HG02759 (cell line): ENCODE results near the gene DGKE.

Source experiments
- ATAC-seq: cut with Tn5 transposase; IDR thresholded peaks from one replicate; pipeline ENCODE4 v1.9.1; 2021; ENCODE audit warnings: mild to moderate bottlenecking, moderate library complexity; ENCODE audit not compliant: unreplicated experiment

The DGKE gene

GRCh38 chr17:56887552-56888467, 53.9 kb downstream of the DGKE start:
- no peak for ATAC-seq

GRCh38 chr17:56890390-56890789, 56.4 kb downstream of the DGKE start:
- no peak for ATAC-seq

DNA sequence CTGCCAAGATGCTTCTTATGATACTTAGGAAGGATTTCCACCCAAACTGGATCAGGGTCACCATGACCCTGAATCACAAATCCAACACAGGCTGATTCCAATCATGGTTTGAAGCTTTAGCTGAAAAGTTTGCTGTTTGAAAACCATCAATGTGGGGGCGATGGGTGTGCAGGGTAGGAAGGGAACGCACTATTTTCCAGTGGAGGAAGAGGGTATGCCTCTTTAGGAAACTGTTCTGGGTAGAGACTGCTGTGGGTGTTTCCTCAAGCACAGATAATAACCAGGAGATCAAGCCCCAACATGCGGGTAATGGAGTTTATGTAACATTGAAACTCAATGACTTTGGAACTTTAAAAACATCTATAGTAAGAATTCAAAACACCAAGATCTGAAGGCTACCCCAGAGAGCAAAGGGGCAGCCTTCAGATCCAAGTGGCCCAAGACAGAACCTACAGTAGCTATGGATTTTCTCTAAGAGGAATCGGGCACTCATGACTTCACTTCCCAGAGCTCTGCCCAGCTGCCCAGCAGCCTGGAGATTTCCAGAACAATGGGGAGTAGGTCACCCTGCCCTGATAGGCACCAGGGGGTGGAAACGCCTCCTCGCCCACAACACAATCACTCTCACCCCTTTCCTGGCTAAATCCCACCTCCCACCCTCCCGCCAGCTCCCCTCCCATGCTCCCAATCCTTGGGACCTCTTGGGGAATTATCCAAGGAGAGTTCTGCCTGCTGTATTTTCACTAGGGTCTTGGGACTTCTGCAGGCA, 57.1 kb downstream of the DGKE start:
- ATAC-seq, result no peak

DNA sequence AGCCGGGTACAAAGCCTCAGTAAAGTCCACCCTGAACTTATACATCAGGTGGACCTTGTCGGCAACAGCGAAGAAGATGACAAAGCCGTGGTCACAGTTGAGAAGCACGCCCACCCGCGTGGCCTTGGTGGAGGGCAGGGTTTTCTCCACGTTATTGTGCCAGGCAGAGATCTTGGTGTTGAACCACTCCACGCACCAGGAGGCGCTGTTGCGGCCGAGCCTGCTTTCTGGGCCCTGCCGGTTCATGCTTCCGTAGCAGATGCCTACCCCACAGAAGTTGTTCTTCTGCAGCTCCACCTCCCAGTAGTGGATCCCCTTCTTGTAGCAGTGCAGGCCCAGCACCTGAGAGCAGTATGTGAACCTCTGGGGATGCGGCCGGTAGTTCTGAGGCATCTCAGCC, 57.8 kb downstream of the DGKE start:
- ATAC-seq, result no peak

DNA sequence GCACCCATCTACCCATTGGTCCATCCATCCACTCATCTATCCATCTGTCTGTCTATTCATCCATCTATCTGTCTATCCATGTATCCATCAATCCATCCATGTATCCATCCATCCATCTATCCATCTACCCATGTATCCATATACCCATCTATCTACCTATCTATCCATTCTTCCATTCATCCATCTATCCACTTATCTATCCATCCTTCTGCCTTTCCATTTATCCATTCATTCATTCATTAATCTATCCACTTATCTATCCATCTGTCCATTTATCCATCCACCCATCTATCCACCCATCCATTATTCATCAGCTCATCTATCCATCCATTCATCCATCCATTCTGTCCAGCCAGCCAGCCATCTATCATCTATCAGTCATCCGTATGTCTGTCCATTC, 58.4 kb downstream of the DGKE start:
- no peak for ATAC-seq

DNA sequence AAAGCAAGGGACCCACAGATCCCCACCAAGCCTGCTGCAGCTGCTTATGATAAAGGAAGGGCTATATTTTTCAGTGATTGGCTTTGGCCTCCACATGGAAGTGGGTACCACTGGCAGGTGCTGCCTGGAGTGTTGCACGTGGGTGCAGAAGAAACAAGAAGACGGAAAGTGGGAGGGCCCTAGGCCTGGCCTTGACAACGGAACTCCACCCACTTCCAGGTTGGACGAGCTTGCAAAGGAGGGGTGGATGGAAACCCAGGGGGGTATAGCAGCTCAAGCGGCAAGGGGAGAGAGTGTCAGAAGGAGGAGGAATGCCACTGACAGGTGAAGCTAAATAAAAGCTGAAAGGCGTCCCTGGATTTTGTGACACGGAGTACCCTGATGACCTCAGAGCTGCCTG, 59.6 kb downstream of the DGKE start:
- ATAC-seq, result no peak

DNA sequence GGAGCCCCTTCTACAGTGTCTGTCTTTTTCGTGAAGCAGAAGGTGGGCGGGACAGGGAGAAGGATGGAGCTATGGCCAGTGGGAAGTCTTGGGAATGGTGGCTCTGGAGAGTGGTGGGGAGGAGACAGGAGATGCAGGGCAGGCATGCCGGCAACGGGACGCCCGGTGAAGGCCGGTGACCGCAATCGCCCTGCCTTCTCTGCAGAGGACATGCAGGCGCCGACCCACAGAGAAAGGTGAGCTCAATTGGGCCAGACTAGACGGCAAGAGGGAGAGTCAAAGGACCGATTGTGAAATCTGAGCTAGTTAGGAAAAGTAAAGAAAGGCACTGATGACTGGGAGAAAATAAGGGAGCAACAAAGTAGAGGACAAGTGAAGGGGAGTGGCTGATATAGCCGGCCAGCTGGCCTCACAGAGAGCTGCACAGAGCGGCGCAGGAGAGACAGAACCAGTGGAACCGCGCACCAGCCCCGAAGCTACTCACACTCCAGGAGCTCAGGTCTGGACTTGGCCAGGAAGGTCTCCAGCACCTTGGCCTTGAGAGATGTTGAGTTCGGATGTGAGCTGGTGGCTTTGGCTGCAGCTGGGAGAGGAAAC, 61.0 kb downstream of the DGKE start:
- ATAC-seq, result no peak

DNA sequence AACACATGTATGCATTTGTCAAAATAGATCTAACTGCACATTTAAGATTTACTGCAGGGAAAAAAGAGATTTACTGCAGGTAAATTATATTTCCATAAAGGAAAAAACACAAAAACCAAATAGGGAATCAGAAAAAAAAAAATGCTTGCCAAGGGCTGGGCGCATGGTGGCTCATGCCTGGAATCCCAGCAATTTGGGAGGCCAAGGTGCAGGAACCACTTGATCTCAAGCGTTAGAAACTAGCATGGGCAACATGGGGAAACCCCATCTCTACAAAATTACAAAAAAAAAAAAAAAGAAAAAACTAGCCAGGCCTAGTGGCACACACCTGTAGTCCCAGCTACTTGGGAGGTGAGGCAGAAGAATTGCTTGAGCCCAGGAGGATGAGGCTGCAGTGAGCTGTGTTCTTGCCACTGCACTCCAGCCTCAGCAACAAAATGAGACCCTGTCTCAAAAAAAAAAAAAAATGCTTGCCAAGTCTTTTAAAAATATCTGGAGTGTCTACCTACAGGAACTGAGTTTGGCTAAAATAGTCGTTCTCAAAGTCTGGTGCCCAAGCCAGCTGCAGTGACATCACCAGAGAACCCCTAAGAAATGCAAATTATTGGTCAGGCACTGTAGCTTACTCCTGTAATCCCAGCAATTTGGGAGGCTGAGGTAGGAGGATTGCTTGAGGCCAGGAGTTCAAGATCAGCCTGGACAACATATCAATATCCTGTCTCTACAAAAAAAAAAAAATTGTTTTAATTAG, 62.4 kb downstream of the DGKE start:
- no peak for ATAC-seq

DNA sequence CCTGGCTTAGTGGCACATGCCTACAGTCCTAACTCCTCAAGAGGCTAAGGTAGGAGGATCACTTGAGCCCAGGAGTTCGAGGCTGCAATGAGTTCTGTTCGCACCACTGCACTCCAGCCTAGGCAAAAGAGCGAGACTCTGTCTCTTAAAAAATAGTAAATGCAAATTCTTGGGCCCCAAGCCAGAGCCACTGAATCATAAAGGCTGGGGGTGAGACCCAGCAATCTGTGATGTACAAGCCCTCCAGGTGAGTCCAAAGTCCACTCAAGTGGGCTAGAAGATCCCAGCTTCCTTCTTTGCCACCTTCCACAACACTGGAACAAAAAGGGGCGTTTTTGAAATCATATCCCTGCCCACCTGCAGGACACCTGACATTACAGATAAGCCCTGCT, 63.0 kb downstream of the DGKE start:
- no peak for ATAC-seq

DNA sequence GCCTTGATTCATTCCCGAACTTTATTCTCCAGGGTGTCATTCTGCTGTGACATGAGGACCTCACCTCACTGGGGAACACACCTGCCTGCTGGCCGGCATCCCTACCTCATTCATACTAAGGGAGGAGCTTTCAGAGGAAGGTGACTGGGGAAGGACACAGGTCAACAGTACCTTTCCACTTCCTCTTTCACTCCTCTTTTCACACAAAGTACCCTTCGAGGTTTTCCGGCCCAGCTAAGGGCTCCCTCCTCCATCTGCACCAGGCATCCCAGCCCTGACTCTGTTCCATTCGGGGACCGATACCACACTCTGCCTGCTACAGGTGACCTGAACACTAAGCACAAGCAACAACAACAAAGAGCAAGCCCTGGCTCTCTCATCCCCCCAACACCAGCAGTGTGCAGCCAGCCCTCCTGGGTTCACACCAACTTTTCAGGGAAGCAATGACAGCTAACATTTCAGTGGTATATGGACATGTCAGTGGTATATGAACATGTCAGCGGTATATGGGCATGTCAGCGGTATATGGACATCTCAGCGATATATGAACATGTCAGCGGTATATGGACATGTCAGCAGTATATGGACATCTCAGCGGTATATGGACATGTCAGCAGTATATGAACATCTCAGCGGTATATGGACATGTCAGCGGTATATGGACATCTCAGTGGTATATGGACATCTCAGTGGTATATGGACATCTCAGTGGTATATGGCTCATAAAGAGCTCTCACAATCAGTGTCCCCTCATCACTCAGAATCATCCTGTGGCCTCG, 63.9 kb downstream of the DGKE start:
- ATAC-seq, result peak; percentile 64

DNA sequence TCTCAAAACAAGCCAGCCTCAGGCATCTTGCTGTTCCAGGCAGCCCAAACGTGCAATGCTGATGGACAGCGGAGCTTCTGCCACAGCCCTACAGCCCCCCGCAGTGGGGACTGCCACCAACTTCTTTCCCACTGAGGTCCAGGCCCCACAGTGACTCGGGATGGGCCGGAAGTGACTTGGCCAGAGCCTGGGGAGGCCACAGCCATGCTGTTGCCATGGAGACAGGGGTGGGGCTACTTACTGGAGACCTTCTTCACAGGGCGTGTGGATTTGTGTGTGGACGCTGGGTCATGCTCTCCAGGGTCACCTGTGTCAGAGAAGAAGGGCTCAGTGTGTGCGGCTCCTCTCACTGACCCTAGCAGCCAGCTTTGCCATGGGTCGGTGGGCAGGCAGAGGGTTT, 64.9 kb downstream of the DGKE start:
- ATAC-seq, result no peak

GRCh38 chr17:56899403-56899802, 65.5 kb downstream of the DGKE start:
- ATAC-seq, result no peak

GRCh38 chr17:56902348-56902747, 68.4 kb downstream of the DGKE start:
- no peak for ATAC-seq

DNA sequence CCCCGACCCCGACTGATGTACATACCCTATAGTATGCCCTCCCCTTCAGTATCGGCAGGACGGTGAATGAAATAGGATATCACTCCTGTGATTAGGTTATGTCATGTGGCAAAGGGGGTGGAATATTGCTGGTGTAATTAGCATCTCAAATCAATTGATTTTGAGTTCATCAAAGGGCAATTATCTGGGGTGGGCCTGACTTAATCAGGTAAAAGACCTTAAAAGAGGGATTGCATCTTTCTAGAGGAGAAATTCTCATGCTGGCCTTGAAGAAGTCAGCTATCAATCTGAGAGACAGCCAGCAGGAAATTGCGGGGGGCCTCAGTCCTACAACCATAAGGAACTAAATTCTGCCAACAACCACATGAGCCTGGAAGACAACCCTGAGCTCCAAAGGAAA, 69.6 kb downstream of the DGKE start:
- ATAC-seq, result no peak

DNA sequence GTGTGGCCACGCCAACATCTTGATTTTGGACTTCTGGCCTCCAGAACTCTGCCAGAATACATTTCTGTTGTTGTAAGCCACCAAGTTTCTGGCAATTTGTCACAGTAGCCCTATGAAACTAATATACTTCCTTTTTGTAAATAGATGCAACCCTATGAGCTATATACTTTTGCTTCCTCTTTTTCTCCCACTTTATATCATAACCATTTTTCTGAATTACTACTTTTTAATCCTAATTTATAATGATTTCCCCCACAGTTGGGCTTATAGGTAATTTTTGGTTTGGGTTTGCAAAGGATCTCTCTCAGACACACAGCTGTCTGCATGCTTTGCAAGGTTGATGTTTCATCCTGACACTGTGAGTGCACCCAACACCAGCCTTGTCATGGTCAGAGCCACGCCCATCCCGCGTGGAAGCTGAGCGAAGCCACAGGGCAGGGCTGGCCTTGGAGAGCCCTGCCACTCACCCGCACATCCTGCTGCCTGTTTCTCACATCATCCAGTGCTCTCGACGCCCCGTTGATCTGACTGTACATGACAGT, 74.1 kb downstream of the DGKE start:
- peak; percentile 92 for ATAC-seq

DNA sequence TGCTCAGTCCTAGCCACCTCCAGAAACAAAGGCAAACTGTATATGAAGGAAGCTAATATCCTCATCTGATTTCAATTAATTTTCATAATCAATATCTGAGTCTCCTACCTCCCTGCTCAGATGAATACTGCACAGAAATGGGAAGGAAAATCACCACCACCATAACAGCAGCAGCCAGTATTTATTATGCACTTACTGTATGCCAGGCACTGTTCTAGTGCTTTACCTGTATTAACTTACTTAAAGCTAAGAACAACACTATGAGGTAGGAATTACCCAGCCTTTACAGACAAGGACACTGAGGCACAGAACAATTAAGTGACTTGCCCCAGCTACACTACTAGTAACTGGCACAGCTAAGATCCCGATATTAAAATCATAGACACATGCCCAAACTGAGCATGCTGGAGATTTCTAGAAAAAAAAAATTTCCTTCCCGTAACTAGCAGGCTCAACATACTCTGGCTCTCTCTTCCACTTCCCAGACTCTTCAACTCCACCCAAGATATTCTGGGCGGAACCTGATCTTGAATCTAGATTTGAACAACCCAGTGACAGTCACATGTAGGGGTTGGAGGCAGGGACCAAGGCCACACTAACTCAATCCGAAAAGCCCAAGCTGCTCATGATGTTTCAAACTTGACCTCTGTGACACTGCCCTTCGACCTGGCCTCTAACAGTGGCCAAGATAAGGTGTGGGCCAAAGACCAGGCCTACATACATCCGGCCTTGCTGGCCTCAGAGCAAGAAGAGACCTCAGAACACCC, 76.0 kb downstream of the DGKE start:
- ATAC-seq, result no peak

DNA sequence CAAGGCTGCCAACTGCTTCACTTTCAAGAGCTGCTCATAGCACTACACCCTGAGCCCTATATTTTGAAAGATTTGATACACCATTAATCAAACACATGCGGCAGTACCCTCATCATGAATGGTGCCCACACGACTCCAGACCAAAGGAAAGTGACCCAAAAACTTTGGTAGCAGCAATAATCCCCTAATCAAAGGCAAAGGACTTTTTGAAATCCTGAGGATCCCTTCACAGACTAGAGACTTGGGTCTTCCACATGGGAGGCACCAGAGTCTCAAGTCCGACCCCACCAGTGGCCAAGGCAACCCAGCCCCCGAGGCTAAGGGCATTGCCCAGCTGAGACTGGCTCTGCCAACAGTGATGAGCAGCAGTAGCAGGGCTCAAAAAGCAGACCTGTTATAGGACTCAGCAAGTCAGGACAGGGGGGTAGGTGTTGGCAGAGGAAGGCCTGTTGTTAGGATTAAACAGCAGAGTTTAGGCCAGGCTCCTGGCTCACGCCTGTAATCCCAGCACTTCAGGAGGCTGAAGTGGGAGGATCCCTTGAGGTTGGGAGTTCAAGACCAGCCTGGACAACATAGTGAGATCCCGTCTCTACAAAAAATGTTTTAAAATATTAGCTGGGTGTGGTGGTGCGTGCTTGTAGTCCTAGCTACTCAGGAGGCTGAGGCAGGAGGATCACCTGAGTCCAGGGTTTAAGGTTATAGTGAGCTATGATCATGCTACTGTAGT, 76.7 kb downstream of the DGKE start:
- ATAC-seq, result no peak

DNA sequence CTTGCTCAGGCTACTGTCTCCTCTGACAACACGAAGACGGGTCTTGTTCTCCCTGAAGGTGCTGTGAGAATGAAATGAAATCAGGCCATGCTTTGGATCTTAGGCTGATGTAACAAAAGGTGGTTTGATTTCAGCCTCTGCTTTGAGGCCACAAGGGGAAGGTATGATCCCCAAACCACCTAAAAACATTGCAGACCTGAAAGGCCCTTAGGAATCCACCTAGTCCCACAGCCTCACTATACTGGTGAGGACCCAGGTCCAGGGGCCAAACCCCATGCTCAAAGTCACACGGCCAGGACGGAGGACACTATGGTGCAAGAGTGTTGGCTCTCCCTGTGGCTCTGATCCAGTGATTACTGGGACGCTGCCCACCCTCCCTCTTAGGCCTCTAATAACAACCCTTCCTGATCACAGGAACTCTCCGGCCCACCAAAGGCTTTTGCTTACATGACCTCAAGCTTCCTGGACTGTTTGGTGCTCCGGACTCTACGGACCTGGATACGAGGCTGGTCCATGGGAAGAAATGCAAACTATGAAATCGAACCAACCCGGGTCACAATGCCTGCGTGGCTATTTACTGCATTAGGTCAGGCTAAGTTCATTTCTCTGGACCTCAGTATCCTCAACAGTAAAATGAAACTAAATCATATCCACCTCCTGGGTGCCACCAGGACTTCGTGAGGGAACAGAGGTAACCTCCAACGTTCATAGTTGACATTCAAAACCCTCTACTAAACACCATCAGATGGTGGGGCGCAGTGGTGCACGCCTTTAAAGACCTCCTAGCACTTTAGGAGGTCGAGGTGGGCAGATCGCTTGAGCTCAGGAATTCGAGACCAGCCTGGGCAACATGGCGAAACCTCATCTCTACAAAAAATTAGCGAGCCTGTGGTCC, 78.4 kb downstream of the DGKE start:
- ATAC-seq, result no peak
